Keratinocyte (primary cell): ENCODE results near the gene TTLL4. TPM values are rescaled to one million over a fixed set of nuclear protein-coding genes. Genes with fewer than 3 reads are reported as not detected.

Experiments used
- DNase-seq: peaks from one replicate; pipeline ENCODE4 v3.0.0-alpha.2; 2011; ENCODE audit warnings: low read depth, missing footprints, low spot score
- FAIRE-seq: peaks from 2 replicates; lab custom pipeline; 2011; peaks lifted over from hg19 to GRCh38; lab: Jason Lieb, UNC
- H2AFZ ChIP-seq: 2 replicates; pipeline ENCODE4 v1.6.0; 2012; ENCODE audit warnings: low read length, control low read depth, inconsistent platforms; ENCODE audit not compliant: control insufficient read depth
- H3K27ac ChIP-seq: 2 replicates; pipeline ENCODE4 v1.5.1; 2011; ENCODE audit warnings: low read length; ENCODE audit not compliant: control insufficient read depth, insufficient read depth
- H3K27me3 ChIP-seq: 3 replicates; pipeline ENCODE4 v1.6.0; 2011; ENCODE audit warnings: low read length; ENCODE audit not compliant: control insufficient read depth, insufficient read depth; ENCODE audit errors: extremely low read depth
- H3K36me3 ChIP-seq, 2 experiments: 2 replicates in 1 of 2; 3 replicates in 1 of 2; pipeline ENCODE4 v1.5.1; 2011; ENCODE audit warnings: low read length in 2 of 2, mild to moderate bottlenecking in 1 of 2; ENCODE audit not compliant: control insufficient read depth in 2 of 2, insufficient read depth in 2 of 2; ENCODE audit errors: extremely low read depth in 1 of 2
- H3K4me1 ChIP-seq: 3 replicates; pipeline ENCODE4 v1.5.1; 2011; ENCODE audit warnings: low read length; ENCODE audit not compliant: control insufficient read depth, insufficient read depth; ENCODE audit errors: extremely low read depth
- H3K4me2 ChIP-seq: 3 replicates; pipeline ENCODE4 v1.6.0; 2011; ENCODE audit warnings: low read depth, low read length; ENCODE audit not compliant: control insufficient read depth, insufficient read depth; ENCODE audit errors: extremely low read depth
- H3K4me3 ChIP-seq, 3 experiments: fragments of 200-600 bp in 1 of 3; sonication (generic) in 1 of 3; 2 replicates in 2 of 3; 3 replicates in 1 of 3; pipeline ENCODE4 v1.5.1; 2011 to 2016; ENCODE audit warnings: low read length in 3 of 3, mild to moderate bottlenecking in 3 of 3, control low read depth in 2 of 3, inconsistent platforms in 1 of 3, low read depth in 1 of 3, mixed read lengths in 1 of 3, mixed run types in 1 of 3, moderate library complexity in 1 of 3; ENCODE audit not compliant: control insufficient read depth in 2 of 3, insufficient read depth in 2 of 3; ENCODE audit errors: extremely low read depth in 1 of 3
- H3K79me2 ChIP-seq: 2 replicates; pipeline ENCODE4 v1.6.0; 2012; ENCODE audit warnings: low read length; ENCODE audit not compliant: control insufficient read depth, insufficient read depth
- H3K9ac ChIP-seq: 3 replicates; pipeline ENCODE4 v1.6.0; 2011; ENCODE audit warnings: low read length; ENCODE audit not compliant: control insufficient read depth, insufficient read depth; ENCODE audit errors: extremely low read depth
- H3K9me1 ChIP-seq: 3 replicates; pipeline ENCODE4 v1.6.0; 2011; ENCODE audit warnings: low read length; ENCODE audit not compliant: control insufficient read depth, insufficient read depth; ENCODE audit errors: extremely low read depth
- H3K9me3 ChIP-seq: 2 replicates; pipeline ENCODE4 v1.5.1; 2012; ENCODE audit warnings: low read depth, low read length; ENCODE audit not compliant: control insufficient read depth
- H4K20me1 ChIP-seq: 3 replicates; pipeline ENCODE4 v1.6.0; 2011; ENCODE audit warnings: low read length; ENCODE audit not compliant: control insufficient read depth, insufficient read depth; ENCODE audit errors: extremely low read depth
- EZH2 ChIP-seq: IDR thresholded peaks from one replicate; pipeline ENCODE4 v1.6.1; 2012; ENCODE audit warnings: inconsistent platforms, mild to moderate bottlenecking, low read length, moderate library complexity
- dilution Hi-C: fragments of 300-500 bp; cut with MboI; formaldehyde crosslinking; loops from one replicate; pipeline ENCODE4 v1.7.0; 2020; ENCODE audit warnings: low sequenced_read_pairs; ENCODE audit not compliant: extremely low pct_ligation_motif_present
- polyA plus RNA-seq, 5 experiments: library from polyadenylated mRNA; depleted of rRNA in 3 of 5; stranded (reverse) in 3 of 5; stranded (forward) in 1 of 5; unstranded in 1 of 5; fragments of >200 nt; gene quantifications; 1 replicate in 1 of 5; 2 replicates in 3 of 5; 3 replicates in 1 of 5; pipeline versions ENCODE4 v1.2.1 to v1.2.3, GENCODE V29; 2011 to 2012; ENCODE audit warnings: missing spikeins in 2 of 5, low read depth in 1 of 5, low replicate concordance in 1 of 5
- TF ChIP-seq, protein P1 (sequence below), 3 experiments: IDR thresholded peaks in 1 of 3; conservative IDR thresholded peaks in 1 of 3; optimal IDR thresholded peaks in 1 of 3; 2 replicates in 2 of 3; 3 replicates in 1 of 3; pipeline versions ENCODE3 to v1.5.1; 2011; ENCODE audit warnings: low read length in 3 of 3, mild to moderate bottlenecking in 3 of 3, moderate library complexity in 2 of 3, control low read depth in 1 of 3, inconsistent platforms in 1 of 3; ENCODE audit not compliant: insufficient read depth in 2 of 3; ENCODE audit errors: extremely low read depth in 1 of 3

TTLL4 gene
- polyA plus RNA-seq, 1 donor (not counting 4 experiments of a cell fraction or from before 2014, with no cell fraction given), result 20.1 TPM

DNA sequence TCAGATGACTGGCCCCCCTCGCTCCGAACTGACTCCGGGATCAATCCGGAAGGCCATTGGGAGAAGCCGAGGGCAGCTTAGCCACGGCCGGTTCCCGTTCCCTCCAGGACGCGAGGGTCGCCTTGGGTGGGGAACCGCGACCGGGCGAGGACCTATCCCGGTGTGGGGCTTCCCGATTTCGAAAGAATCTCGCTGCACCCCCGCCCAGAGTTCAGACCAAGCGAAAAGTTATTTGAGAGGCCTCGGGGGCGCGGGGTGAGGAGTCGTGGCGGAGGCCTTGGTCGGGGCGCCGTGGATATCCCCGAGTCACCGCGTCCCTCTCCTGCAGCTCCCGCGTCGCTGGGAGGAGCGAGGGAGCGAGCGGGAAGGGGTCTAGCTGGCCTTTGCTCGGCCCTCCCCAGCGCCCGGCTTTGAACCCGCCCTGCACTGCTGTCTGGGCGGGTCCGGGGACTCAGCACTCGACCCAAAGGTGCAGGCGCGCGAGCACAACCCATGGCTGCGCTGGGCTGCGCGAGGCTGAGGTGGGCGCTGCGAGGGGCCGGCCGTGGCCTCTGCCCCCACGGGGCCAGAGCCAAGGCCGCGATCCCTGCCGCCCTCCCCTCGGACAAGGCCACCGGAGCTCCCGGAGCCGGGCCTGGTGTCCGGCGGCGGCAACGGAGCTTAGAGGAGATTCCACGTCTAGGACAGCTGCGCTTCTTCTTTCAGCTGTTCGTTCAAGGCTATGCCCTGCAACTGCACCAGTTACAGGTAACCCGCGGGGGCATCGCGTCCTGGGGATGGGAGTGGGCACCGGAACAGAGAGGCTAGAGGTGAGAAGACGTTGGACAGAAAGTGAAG lies 71.3 kb downstream of the TTLL4 start, which contains the start of gene CYP27A1:
Gene CYP27A1, plus strand, starts transcription at position 457 of the 837 bp plus-strand sequence. Its CDS starts 36 bp downstream, at position 493.
- Histone ChIP-seq H3K9ac (no peak within 1 kb of the TSS), H3K9me3 (peaks cover 6% of the 10 kb centered on the region), H3K4me2 (no peak within 1 kb of the TSS), H3K4me1 (no peaks in the 10 kb centered on the region), H3K27ac (no peak within 1 kb of the TSS), H3K9me1 (no peaks in the 10 kb centered on the region), H4K20me1 (no peaks in the 10 kb centered on the region), H3K79me2 (no peaks in the 10 kb centered on the region), H3K27me3 (peaks cover 7% of the 10 kb centered on the region), H2AFZ (no peak within 1 kb of the TSS), H3K36me3 (no peaks in the 10 kb centered on the region), H3K4me3 (no peak within 1 kb of the TSS)
- DNase-seq (no peak), FAIRE-seq (no peak)
- peak; percentile 25 for TF ChIP-seq EZH2
- TF ChIP-seq, protein P1, sequence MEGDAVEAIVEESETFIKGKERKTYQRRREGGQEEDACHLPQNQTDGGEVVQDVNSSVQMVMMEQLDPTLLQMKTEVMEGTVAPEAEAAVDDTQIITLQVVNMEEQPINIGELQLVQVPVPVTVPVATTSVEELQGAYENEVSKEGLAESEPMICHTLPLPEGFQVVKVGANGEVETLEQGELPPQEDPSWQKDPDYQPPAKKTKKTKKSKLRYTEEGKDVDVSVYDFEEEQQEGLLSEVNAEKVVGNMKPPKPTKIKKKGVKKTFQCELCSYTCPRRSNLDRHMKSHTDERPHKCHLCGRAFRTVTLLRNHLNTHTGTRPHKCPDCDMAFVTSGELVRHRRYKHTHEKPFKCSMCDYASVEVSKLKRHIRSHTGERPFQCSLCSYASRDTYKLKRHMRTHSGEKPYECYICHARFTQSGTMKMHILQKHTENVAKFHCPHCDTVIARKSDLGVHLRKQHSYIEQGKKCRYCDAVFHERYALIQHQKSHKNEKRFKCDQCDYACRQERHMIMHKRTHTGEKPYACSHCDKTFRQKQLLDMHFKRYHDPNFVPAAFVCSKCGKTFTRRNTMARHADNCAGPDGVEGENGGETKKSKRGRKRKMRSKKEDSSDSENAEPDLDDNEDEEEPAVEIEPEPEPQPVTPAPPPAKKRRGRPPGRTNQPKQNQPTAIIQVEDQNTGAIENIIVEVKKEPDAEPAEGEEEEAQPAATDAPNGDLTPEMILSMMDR (optimal IDR thresholded peaks at IDR 0.05 in 1 of 3, IDR thresholded peaks at IDR 0.05 in 1 of 3, conservative IDR thresholded peaks at IDR 0.05 in 1 of 3; ENCODE audit: extremely low read depth in 1 of 3, insufficient read depth in 2 of 3, low read length in 3 of 3), result no peak
- dilution Hi-C loops, result no loop called here

DNA sequence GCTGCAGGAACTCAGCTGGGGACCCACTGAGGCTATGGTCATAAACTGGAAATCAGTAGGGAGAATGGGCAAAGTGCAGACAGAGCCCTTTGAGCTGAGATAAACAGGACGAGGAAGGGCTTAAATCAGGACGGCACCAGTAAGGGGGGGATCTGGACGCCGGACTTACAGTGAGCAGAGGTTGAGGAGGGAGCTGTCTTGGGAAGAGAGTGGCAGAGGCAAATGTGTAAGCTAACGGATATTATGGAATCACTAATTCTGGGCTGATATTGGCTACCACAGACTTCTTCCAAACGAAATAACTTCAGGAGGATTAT lies 71.9 kb downstream of the TTLL4 start:
- dilution Hi-C loops, result no loop called here
- H3K9me3 ChIP-seq, result peaks cover 3% of the 10 kb centered on the region
- no peak overlapping the region for H3K4me2 ChIP-seq
- H3K4me1 ChIP-seq, result no peaks in the 10 kb centered on the region
- H3K27ac ChIP-seq, result no peak overlapping the region
- H4K20me1 ChIP-seq, result no peaks in the 10 kb centered on the region
- H3K4me3 ChIP-seq, result no peak overlapping the region
- H3K36me3 ChIP-seq, result no peaks in the 10 kb centered on the region
- H3K9ac ChIP-seq, result no peak overlapping the region
- no peaks in the 10 kb centered on the region for H3K79me2 ChIP-seq
- TF ChIP-seq EZH2, result no peak
- TF ChIP-seq, protein P1 (optimal IDR thresholded peaks at IDR 0.05 in 1 of 3, IDR thresholded peaks at IDR 0.05 in 1 of 3, conservative IDR thresholded peaks at IDR 0.05 in 1 of 3; ENCODE audit: extremely low read depth in 1 of 3, insufficient read depth in 2 of 3, low read length in 3 of 3), result no peak
- no peaks in the 10 kb centered on the region for H3K9me1 ChIP-seq
- DNase-seq (no peak), FAIRE-seq (no peak)
- H3K27me3 ChIP-seq, result peaks cover 7% of the 10 kb centered on the region
- no peak overlapping the region for H2AFZ ChIP-seq
